Measurements from ENCODE around the gene TULP4.

GRCh38 chr6:158552796-158553138, 240.5 kb downstream of the TULP4 start:
- TF ChIP-seq CTCF (IDR thresholded peaks at IDR 0.05): no peak
- no peak for TF ChIP-seq EP300 (IDR thresholded peaks at IDR 0.05)

Measured in sigmoid colon (tissue), 4 donors.